BLaER1 (cell line): ENCODE measurements around the gene DNM2.
"Not testable (repeated sequence)": the region's sequence is repeated elsewhere in the genome, so short reads cannot be mapped to it uniquely, and the experiment has no call there.

ENCODE experiments used
- H3K27ac ChIP-seq: shearing (Covaris generic); formaldehyde crosslinking; 2 replicates; pipeline ENCODE4 v1.8.1; 2022
- H3K27me3 ChIP-seq: shearing (Covaris generic); formaldehyde crosslinking; 2 replicates; pipeline ENCODE4 v1.8.1; 2022
- H3K36me3 ChIP-seq: shearing (Covaris generic); formaldehyde crosslinking; 2 replicates; pipeline ENCODE4 v1.8.1; 2022
- H3K4me1 ChIP-seq: shearing (Covaris generic); formaldehyde crosslinking; 2 replicates; pipeline ENCODE4 v1.8.1; 2022
- H3K4me2 ChIP-seq: shearing (Covaris generic); formaldehyde crosslinking; 2 replicates; pipeline ENCODE4 v1.8.1; 2022
- H3K4me3 ChIP-seq: shearing (Covaris generic); formaldehyde crosslinking; 2 replicates; pipeline ENCODE4 v1.8.1; 2022
- H3K9ac ChIP-seq: shearing (Covaris generic); formaldehyde crosslinking; 2 replicates; pipeline ENCODE4 v1.8.1; 2022
- H3K9me3 ChIP-seq: shearing (Covaris generic); formaldehyde crosslinking; 2 replicates; pipeline ENCODE4 v1.8.1; 2022
- H4K20me1 ChIP-seq: shearing (Covaris generic); formaldehyde crosslinking; 2 replicates; pipeline ENCODE4 v1.8.1; 2022
- Cebpa-rat ChIP-seq: shearing (Covaris generic); IDR thresholded peaks from 2 replicates; pipeline ENCODE4 v1.8.1; 2022

Gene DNM2

GRCh38 chr19:10870501-10870954 is 152.6 kb downstream of the DNM2 start:
- peak overlapping the region; percentile 90 for H3K4me2 ChIP-seq
- peaks cover 15% of the 10 kb centered on the region for H3K36me3 ChIP-seq
- no peak for TF ChIP-seq Cebpa-rat
- H3K4me1 ChIP-seq: peaks cover 54% of the 10 kb centered on the region
- peak overlapping the region; percentile 81 for H3K9ac ChIP-seq
- no peaks in the 10 kb centered on the region for H3K9me3 ChIP-seq
- H3K27me3 ChIP-seq: no peaks in the 10 kb centered on the region
- H3K4me3 ChIP-seq: peak overlapping the region; percentile 64
- H3K27ac ChIP-seq: peak overlapping the region; percentile 85
- peaks cover 30% of the 10 kb centered on the region for H4K20me1 ChIP-seq

- H3K9me3 ChIP-seq: no peaks in the 10 kb centered on the region
These were observed 153.2 kb downstream of the DNM2 start, which contains the start of gene CARM1 for GRCh38 chr19:10870955-10871603. CARM1 (plus strand) TSS chr19:10871553; CDS start chr19:10871703, 150 bp downstream.

GRCh38 chr19:10871711-10872545 is 154.0 kb downstream of the DNM2 start:
- Histone ChIP-seq H3K4me1 (peaks cover 68% of the 10 kb centered on the region), H3K9ac (peak overlapping the region; percentile 93), H3K36me3 (peaks cover 26% of the 10 kb centered on the region), H3K9me3 (no peaks in the 10 kb centered on the region), H3K27me3 (no peaks in the 10 kb centered on the region), H3K4me3 (peak overlapping the region; percentile 86), H3K27ac (peak overlapping the region; percentile 93), H3K4me2 (peak overlapping the region; percentile 88), H4K20me1 (peaks cover 44% of the 10 kb centered on the region)
- no peak for TF ChIP-seq Cebpa-rat

More at GRCh38 chr19:10870955-10871603, 153.2 kb downstream of the DNM2 start, which contains the start of gene CARM1:
- Histone ChIP-seq H3K4me2 (peak within 1 kb of the TSS; percentile 90), H4K20me1 (peaks cover 36% of the 10 kb centered on the region), H3K27ac (peak within 1 kb of the TSS; percentile 93), H3K27me3 (no peaks in the 10 kb centered on the region), H3K4me3 (peak within 1 kb of the TSS; percentile 86), H3K9ac (peak within 1 kb of the TSS; percentile 93), H3K4me1 (peaks cover 60% of the 10 kb centered on the region), H3K36me3 (peaks cover 20% of the 10 kb centered on the region)
- no peak for TF ChIP-seq Cebpa-rat

DNA sequence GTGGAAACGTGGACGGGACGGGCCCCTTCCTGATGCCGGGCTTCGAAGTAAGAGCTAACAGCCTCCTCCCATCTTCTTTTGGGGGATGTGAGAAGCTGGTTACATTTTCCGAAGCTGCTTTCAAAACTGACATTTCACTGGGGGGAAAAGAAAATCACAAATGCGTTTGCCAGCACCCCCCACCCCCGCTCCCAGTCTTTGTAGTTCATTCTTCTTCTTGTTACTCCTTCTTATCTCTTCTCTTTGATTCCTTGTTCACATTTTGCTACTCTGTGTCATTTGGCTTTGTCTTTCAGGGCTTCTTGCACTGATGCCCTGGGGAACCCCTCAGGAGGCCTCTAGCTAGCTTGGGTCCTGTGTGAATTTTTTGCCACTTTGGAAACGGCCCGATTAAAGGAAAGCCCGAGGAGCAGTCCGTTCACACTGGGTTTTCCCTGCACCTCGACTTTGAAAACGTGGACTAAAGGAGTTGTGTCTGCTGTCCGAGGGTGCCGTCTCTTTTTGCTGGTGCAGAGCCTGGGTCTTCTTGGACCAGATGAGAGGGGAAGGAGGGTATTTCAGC is 154.7 kb downstream of the DNM2 start:
- peak overlapping the region; percentile 93 for H3K27ac ChIP-seq
- H3K36me3 ChIP-seq: peaks cover 31% of the 10 kb centered on the region
- H3K4me3 ChIP-seq: peak overlapping the region; percentile 86
- no peaks in the 10 kb centered on the region for H3K9me3 ChIP-seq
- peaks cover 74% of the 10 kb centered on the region for H3K4me1 ChIP-seq
- peak overlapping the region; percentile 93 for H3K9ac ChIP-seq
- H3K4me2 ChIP-seq: peak overlapping the region; percentile 88
- H4K20me1 ChIP-seq: peaks cover 51% of the 10 kb centered on the region
- no peaks in the 10 kb centered on the region for H3K27me3 ChIP-seq
- TF ChIP-seq Cebpa-rat: no peak

GRCh38 chr19:10874024-10874423 is 156.1 kb downstream of the DNM2 start:
- Histone ChIP-seq H3K9ac (no peak overlapping the region), H3K4me2 (peak overlapping the region; percentile 88)

GRCh38 chr19:10876459-10877240 is 158.8 kb downstream of the DNM2 start:
- H3K9me3 ChIP-seq: no peaks in the 10 kb centered on the region
- H3K4me3 ChIP-seq: no peak overlapping the region
- H3K36me3 ChIP-seq: peaks cover 55% of the 10 kb centered on the region
- H3K27ac ChIP-seq: peak overlapping the region; percentile 79
- H3K4me1 ChIP-seq: peaks cover 91% of the 10 kb centered on the region
- H3K9ac ChIP-seq: peak overlapping the region; percentile 32; the same call in 1 of the 2 replicates
- peak overlapping the region; percentile 90 for H3K4me2 ChIP-seq
- no peak for TF ChIP-seq Cebpa-rat
- H3K27me3 ChIP-seq: no peaks in the 10 kb centered on the region
- peaks cover 91% of the 10 kb centered on the region for H4K20me1 ChIP-seq

More at GRCh38 chr19:10874024-10874423, 156.1 kb downstream of the DNM2 start:
- Histone ChIP-seq H3K27me3 (no peaks in the 10 kb centered on the region), H3K27ac (no peak overlapping the region), H4K20me1 (peaks cover 65% of the 10 kb centered on the region), H3K4me3 (0 out of 2 replicates have a peak overlapping the region, but pooled peaks have one; percentile 7), H3K9me3 (no peaks in the 10 kb centered on the region), H3K4me1 (peaks cover 78% of the 10 kb centered on the region), H3K36me3 (peaks cover 31% of the 10 kb centered on the region)
- no peak for TF ChIP-seq Cebpa-rat

DNA sequence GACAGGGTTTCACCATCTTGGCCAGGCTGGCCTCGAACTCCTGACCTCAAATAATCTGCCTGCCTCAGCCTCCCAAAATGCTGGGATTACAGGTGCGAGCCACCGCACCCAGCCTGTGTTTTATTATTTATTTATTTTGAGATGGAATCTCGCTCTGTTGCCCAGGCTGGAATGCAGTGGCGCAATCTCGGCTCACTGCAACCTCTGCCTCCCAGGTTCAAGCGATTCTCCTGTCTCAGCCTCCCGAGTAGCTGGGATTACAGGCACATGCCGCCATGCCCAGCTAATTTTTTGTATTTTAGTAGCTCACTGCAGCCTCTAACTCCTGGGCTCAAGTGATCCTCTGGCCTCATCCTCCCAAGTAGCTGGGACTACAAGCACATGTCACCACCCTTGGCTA is 159.7 kb downstream of the DNM2 start:
- Histone ChIP-seq H3K36me3 (peaks cover 64% of the 10 kb centered on the region), H3K4me2 (peak overlapping the region; percentile 90), H4K20me1 (peaks cover 99% of the 10 kb centered on the region), H3K4me3 (peak overlapping the region; percentile 34; the same call in 1 of the 2 replicates), H3K9ac (peak overlapping the region; percentile 77), H3K27ac (peak overlapping the region; percentile 79), H3K4me1 (peaks cover 98% of the 10 kb centered on the region)
- not testable (repeated sequence) for H3K9me3 ChIP-seq, H3K27me3 ChIP-seq

- peak overlapping the region; percentile 77 for H3K9ac ChIP-seq
- H3K9me3 ChIP-seq: no peaks in the 10 kb centered on the region
- H4K20me1 ChIP-seq: peaks cover 99% of the 10 kb centered on the region
- no peaks in the 10 kb centered on the region for H3K27me3 ChIP-seq
- H3K4me1 ChIP-seq: peaks cover 92% of the 10 kb centered on the region
- H3K27ac ChIP-seq: peak overlapping the region; percentile 79
- peak overlapping the region; percentile 90 for H3K4me2 ChIP-seq
- peaks cover 71% of the 10 kb centered on the region for H3K36me3 ChIP-seq
- no peak for TF ChIP-seq Cebpa-rat
- peak overlapping the region; percentile 34; the same call in 1 of the 2 replicates for H3K4me3 ChIP-seq
These were observed 160.4 kb downstream of the DNM2 start for GRCh38 chr19:10878253-10878652.
